ENCODE results near the gene PRKCSH. TPM values are rescaled to one million over a fixed set of nuclear protein-coding genes. Genes with fewer than 3 reads are reported as not detected.

PRKCSH gene
- total RNA-seq, 1 experiment from 2014 or later: 431 TPM

- H3K9ac ChIP-seq (ENCODE audit: extremely low read depth, insufficient read length, low read length): no peak overlapping the region
- Mint-ChIP-seq H3K9me3 (no peaks in the 10 kb centered on the region), H3K27me3 (ENCODE audit: low read depth) (peaks cover 2% of the 10 kb centered on the region; the same call in 1 of the 2 replicates), H3K4me3 (peak overlapping the region in 1 of 2 experiments; percentile 67; a peak in 1 of 5 replicates), H3K27ac (0 out of 7 replicates have a peak overlapping the region, but pooled peaks of 1 of the 3 experiments have one; percentile 34), H3K4me1 (peaks cover 10 to 17% of the 10 kb centered on the region in 2 experiments), H3K36me3 (ENCODE audit: insufficient read depth in 1 of 3, low read depth in 3 of 3) (peaks cover 39 to 67% (median 66%) of the 10 kb centered on the region in 3 experiments)
- H2BK5ac ChIP-seq (ENCODE audit: insufficient read length, low read length): no peak overlapping the region
- WGBS (ENCODE audit: extremely low coverage, insufficient read length, low lambda C conversion rate): no CpG with 5 or more reads among the region's 9 CpGs
- H3K79me1 ChIP-seq (ENCODE audit: insufficient read depth, low read depth, low read length, poor library complexity, severe bottlenecking): peaks cover 12% of the 10 kb centered on the region
- H2BK120ac ChIP-seq (ENCODE audit: low read depth, low read length, poor library complexity, severe bottlenecking): no peak overlapping the region
- H3K79me2 ChIP-seq (ENCODE audit: insufficient read depth, low read length): peaks cover 4% of the 10 kb centered on the region; the same call in 1 of the 2 replicates
- no peaks in the 10 kb centered on the region for H4K20me1 ChIP-seq (ENCODE audit: control insufficient read depth, insufficient read depth, insufficient read length)
- no peak overlapping the region for H3K4ac ChIP-seq (ENCODE audit: low read depth, low read length)
- H3T11ph ChIP-seq (ENCODE audit: low read length): no peak overlapping the region
- peaks cover 9% of the 10 kb centered on the region for H3K23me2 ChIP-seq (ENCODE audit: insufficient read length, low read depth, low read length, poor library complexity, severe bottlenecking)
- H2BK20ac ChIP-seq (ENCODE audit: low read depth, low read length, poor library complexity, severe bottlenecking): no peak overlapping the region
- no peak overlapping the region for H3K23ac ChIP-seq (ENCODE audit: insufficient read length, low read depth, low read length)
- no peak overlapping the region for H4K5ac ChIP-seq (ENCODE audit: insufficient read length, low read depth, low read length)
- H2BK12ac ChIP-seq (ENCODE audit: insufficient read length, low read depth, low read length): no peak overlapping the region
- no peak for DNase-seq
- no peak overlapping the region for H4K91ac ChIP-seq (ENCODE audit: insufficient read length, low read depth, low read length)
- no peak for TF ChIP-seq CTCF (conservative IDR thresholded peaks at IDR 0.05)
- peaks cover 3% of the 10 kb centered on the region; the same call in 1 of the 2 replicates for H3K4me1 ChIP-seq (ENCODE audit: insufficient read depth, low read length)
- no peak overlapping the region for H3K27ac ChIP-seq (ENCODE audit: insufficient read length, low read depth, low read length)
- H3K14ac ChIP-seq (ENCODE audit: insufficient read depth, low read length): no peak overlapping the region
- H2AFZ ChIP-seq (ENCODE audit: low read length): no peak overlapping the region
- no peaks in the 10 kb centered on the region for H3K9me3 ChIP-seq (ENCODE audit: control insufficient read depth, low read depth, low read length)
- no peak overlapping the region for H2AK5ac ChIP-seq (ENCODE audit: insufficient read length, low read length)
- no peak overlapping the region for H3K4me2 ChIP-seq (ENCODE audit: insufficient read depth, insufficient read length, low read length)
- no peak overlapping the region for H4K8ac ChIP-seq (replicated peaks; ENCODE audit: insufficient read length, low read depth, low read length)
- no peaks in the 10 kb centered on the region for H3K27me3 ChIP-seq (ENCODE audit: insufficient read depth, low read length)
- no peak overlapping the region for H2BK15ac ChIP-seq (ENCODE audit: low read depth, low read length)
- no peak overlapping the region for H3K18ac ChIP-seq (ENCODE audit: insufficient read length, low read depth, low read length)
- no peak overlapping the region for H3K56ac ChIP-seq (ENCODE audit: insufficient read length, low read depth, low read length)
These were observed 2.5 kb downstream of the PRKCSH start for GRCh38 chr19:11437955-11438354.

Data from H9 (cell line).